ENCODE data around the gene IL32.

DNA sequence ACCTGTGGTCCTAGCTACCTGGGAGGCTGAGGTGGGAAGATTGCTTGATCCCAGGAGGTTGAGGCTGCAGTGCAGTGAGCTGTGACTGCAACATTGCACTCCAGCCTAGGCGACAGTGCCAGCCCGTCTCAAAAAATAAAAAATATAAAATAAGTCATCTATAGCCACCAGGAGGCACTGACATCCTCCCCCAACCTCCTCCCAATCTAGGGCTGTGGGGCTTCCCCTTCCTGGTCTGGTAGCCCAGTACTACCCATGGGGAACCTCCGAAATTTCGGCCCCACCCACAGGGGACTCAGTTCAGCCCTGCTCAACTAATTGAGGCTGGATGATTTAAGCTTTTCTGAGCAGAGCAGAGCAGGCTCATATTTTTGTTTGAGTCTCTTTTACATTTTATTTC is 30.4 kb downstream of the IL32 start:
- TF ChIP-seq, protein P1, sequence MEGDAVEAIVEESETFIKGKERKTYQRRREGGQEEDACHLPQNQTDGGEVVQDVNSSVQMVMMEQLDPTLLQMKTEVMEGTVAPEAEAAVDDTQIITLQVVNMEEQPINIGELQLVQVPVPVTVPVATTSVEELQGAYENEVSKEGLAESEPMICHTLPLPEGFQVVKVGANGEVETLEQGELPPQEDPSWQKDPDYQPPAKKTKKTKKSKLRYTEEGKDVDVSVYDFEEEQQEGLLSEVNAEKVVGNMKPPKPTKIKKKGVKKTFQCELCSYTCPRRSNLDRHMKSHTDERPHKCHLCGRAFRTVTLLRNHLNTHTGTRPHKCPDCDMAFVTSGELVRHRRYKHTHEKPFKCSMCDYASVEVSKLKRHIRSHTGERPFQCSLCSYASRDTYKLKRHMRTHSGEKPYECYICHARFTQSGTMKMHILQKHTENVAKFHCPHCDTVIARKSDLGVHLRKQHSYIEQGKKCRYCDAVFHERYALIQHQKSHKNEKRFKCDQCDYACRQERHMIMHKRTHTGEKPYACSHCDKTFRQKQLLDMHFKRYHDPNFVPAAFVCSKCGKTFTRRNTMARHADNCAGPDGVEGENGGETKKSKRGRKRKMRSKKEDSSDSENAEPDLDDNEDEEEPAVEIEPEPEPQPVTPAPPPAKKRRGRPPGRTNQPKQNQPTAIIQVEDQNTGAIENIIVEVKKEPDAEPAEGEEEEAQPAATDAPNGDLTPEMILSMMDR (IDR thresholded peaks at IDR 0.05; ENCODE audit: low read length) = peak; percentile 41
- TF ChIP-seq EZH2phosphoT487 (IDR thresholded peaks at IDR 0.05; ENCODE audit: low read length) (no peak), EZH2 (optimal IDR thresholded peaks at IDR 0.05; ENCODE audit: low read depth, low read length) (no peak)
